Central memory CD8-positive, alpha-beta T cell (primary cell): Measurements from ENCODE around the gene SLC15A4.
"Not testable (repeated sequence)": the region's sequence is repeated elsewhere in the genome, so short reads cannot be mapped to it uniquely, and the experiment has no call there.

Experiments
- ATAC-seq: fragments of 150-1000 bp; cut with Tn5 transposase; replicated peaks from 2 replicates; pipeline ENCODE4 v1.10.0; 2022; ENCODE audit warnings: mild to moderate bottlenecking, moderate FRiP score, moderate number of reproducible peaks; ENCODE audit not compliant: poor library complexity, severe bottlenecking; ENCODE audit errors: extremely low read depth
- DNase-seq, 2 donors: peaks; one replicate each; pipeline ENCODE4 v3.0.0; 2021; ENCODE audit warnings: low spot score in 2 of 2
- H3K27ac Mint-ChIP-seq: one replicate; pipeline ENCODE4 v1.8.0; 2022; ENCODE audit warnings: low read depth, mild to moderate bottlenecking, moderate library complexity, mixed read lengths
- H3K27me3 Mint-ChIP-seq: one replicate; pipeline ENCODE4 v1.8.0; 2022; ENCODE audit warnings: mixed read lengths
- H3K36me3 Mint-ChIP-seq: one replicate; pipeline ENCODE4 v1.8.0; 2022; ENCODE audit warnings: mild to moderate bottlenecking, moderate library complexity, mixed read lengths; ENCODE audit not compliant: insufficient read depth
- H3K4me1 Mint-ChIP-seq: one replicate; pipeline ENCODE4 v1.8.0; 2022; ENCODE audit warnings: mixed read lengths
- H3K4me3 Mint-ChIP-seq: one replicate; pipeline ENCODE4 v1.8.0; 2022; ENCODE audit warnings: mild to moderate bottlenecking, moderate library complexity, mixed read lengths
- H3K9me3 Mint-ChIP-seq: one replicate; pipeline ENCODE4 v1.8.0; 2022; ENCODE audit warnings: mixed read lengths

SLC15A4 gene

GRCh38 chr12:128805406-128805805 lies 18.4 kb downstream of the SLC15A4 start:
- Mint-ChIP-seq H3K36me3 (peaks cover 51% of the 10 kb centered on the region), H3K4me1 (peaks cover 20% of the 10 kb centered on the region)

GRCh38 chr12:128804762-128805161 lies 19.0 kb downstream of the SLC15A4 start:
- H3K4me1 Mint-ChIP-seq, result peaks cover 14% of the 10 kb centered on the region
- no peak overlapping the region for H3K4me3 Mint-ChIP-seq
- ATAC-seq, result no peak
- no peaks in the 10 kb centered on the region for H3K9me3 Mint-ChIP-seq
- H3K27me3 Mint-ChIP-seq, result no peaks in the 10 kb centered on the region
- no peak for DNase-seq
- peaks cover 52% of the 10 kb centered on the region for H3K36me3 Mint-ChIP-seq
- H3K27ac Mint-ChIP-seq, result no peak overlapping the region

More at GRCh38 chr12:128805406-128805805, 18.4 kb downstream of the SLC15A4 start:
- H3K27ac Mint-ChIP-seq, DNase-seq, H3K9me3 Mint-ChIP-seq, ATAC-seq, H3K27me3 Mint-ChIP-seq, H3K4me3 Mint-ChIP-seq: not testable (repeated sequence)

- Mint-ChIP-seq H3K36me3 (peaks cover 56% of the 10 kb centered on the region), H3K27ac (no peak overlapping the region), H3K4me1 (peaks cover 18% of the 10 kb centered on the region), H3K4me3 (no peak overlapping the region), H3K9me3 (no peaks in the 10 kb centered on the region), H3K27me3 (no peaks in the 10 kb centered on the region)
- ATAC-seq (no peak), DNase-seq (no peak)
Observed at GRCh38 chr12:128803788-128804187, 20.0 kb downstream of the SLC15A4 start.

GRCh38 chr12:128802756-128803155 lies 21.0 kb downstream of the SLC15A4 start:
- H3K27me3 Mint-ChIP-seq, result no peaks in the 10 kb centered on the region

GRCh38 chr12:128801879-128802391 lies 21.8 kb downstream of the SLC15A4 start:
- Mint-ChIP-seq H3K9me3 (no peaks in the 10 kb centered on the region), H3K4me3 (no peak overlapping the region), H3K27ac (peak overlapping the region; percentile 10), H3K27me3 (no peaks in the 10 kb centered on the region), H3K36me3 (peaks cover 60% of the 10 kb centered on the region), H3K4me1 (peaks cover 33% of the 10 kb centered on the region)
- no peak for ATAC-seq
- no peak for DNase-seq

More at GRCh38 chr12:128802756-128803155, 21.0 kb downstream of the SLC15A4 start:
- H3K27ac Mint-ChIP-seq, result peak overlapping the region; percentile 10
- no peak overlapping the region for H3K4me3 Mint-ChIP-seq
- no peaks in the 10 kb centered on the region for H3K9me3 Mint-ChIP-seq
- no peak for ATAC-seq
- peaks cover 54% of the 10 kb centered on the region for H3K36me3 Mint-ChIP-seq
- H3K4me1 Mint-ChIP-seq, result peaks cover 25% of the 10 kb centered on the region
- DNase-seq, result no peak

GRCh38 chr12:128800606-128801005 lies 23.2 kb downstream of the SLC15A4 start:
- Mint-ChIP-seq H3K4me1 (peaks cover 47% of the 10 kb centered on the region), H3K27me3 (no peaks in the 10 kb centered on the region), H3K36me3 (peaks cover 62% of the 10 kb centered on the region), H3K4me3 (no peak overlapping the region), H3K9me3 (no peaks in the 10 kb centered on the region), H3K27ac (peak overlapping the region; percentile 10)
- ATAC-seq (no peak), DNase-seq (no peak)

- no peaks in the 10 kb centered on the region for H3K9me3 Mint-ChIP-seq
- no peak overlapping the region for H3K4me3 Mint-ChIP-seq
- H3K4me1 Mint-ChIP-seq, result peaks cover 65% of the 10 kb centered on the region
- peak overlapping the region; percentile 99 for H3K27ac Mint-ChIP-seq
- H3K36me3 Mint-ChIP-seq, result peaks cover 71% of the 10 kb centered on the region
- ATAC-seq, result no peak
- no peaks in the 10 kb centered on the region for H3K27me3 Mint-ChIP-seq
- DNase-seq, result no peak
Observed at GRCh38 chr12:128798571-128799341, 25.0 kb downstream of the SLC15A4 start.

- H3K27ac Mint-ChIP-seq, result peak overlapping the region; percentile 99
- ATAC-seq (peak; percentile 52), DNase-seq (peak in 1 of 2 donors; percentile 48)
- peaks cover 69% of the 10 kb centered on the region for H3K36me3 Mint-ChIP-seq
- H3K27me3 Mint-ChIP-seq, result no peaks in the 10 kb centered on the region
- H3K4me1 Mint-ChIP-seq, result peaks cover 67% of the 10 kb centered on the region
- peak overlapping the region; percentile 78 for H3K4me3 Mint-ChIP-seq
- no peaks in the 10 kb centered on the region for H3K9me3 Mint-ChIP-seq
Observed at GRCh38 chr12:128797119-128798118, 26.3 kb downstream of the SLC15A4 start.

GRCh38 chr12:128796439-128797118 lies 27.2 kb downstream of the SLC15A4 start:
- peaks cover 75% of the 10 kb centered on the region for H3K36me3 Mint-ChIP-seq
- no peaks in the 10 kb centered on the region for H3K27me3 Mint-ChIP-seq
- ATAC-seq (peak; percentile 66), DNase-seq (peak in 1 of 2 donors; percentile 57)
- H3K4me3 Mint-ChIP-seq, result peak overlapping the region; percentile 78
- H3K27ac Mint-ChIP-seq, result peak overlapping the region; percentile 99
- peaks cover 73% of the 10 kb centered on the region for H3K4me1 Mint-ChIP-seq
- H3K9me3 Mint-ChIP-seq, result no peaks in the 10 kb centered on the region

- Mint-ChIP-seq H3K27me3 (no peaks in the 10 kb centered on the region), H3K36me3 (peaks cover 74% of the 10 kb centered on the region), H3K4me3 (peak overlapping the region; percentile 78), H3K4me1 (peaks cover 81% of the 10 kb centered on the region), H3K27ac (peak overlapping the region; percentile 99), H3K9me3 (no peaks in the 10 kb centered on the region)
- no peak for DNase-seq
- ATAC-seq, result no peak
Observed at GRCh38 chr12:128795530-128796361, 28.0 kb downstream of the SLC15A4 start.

- H3K4me3 Mint-ChIP-seq, result peak overlapping the region; percentile 78
- peaks cover 66% of the 10 kb centered on the region for H3K36me3 Mint-ChIP-seq
- peak overlapping the region; percentile 99 for H3K27ac Mint-ChIP-seq
- H3K4me1 Mint-ChIP-seq, result peaks cover 81% of the 10 kb centered on the region
- DNase-seq (peak in 1 of 2 donors; percentile 65), ATAC-seq (peak; percentile 52)
- H3K27me3 Mint-ChIP-seq, result no peaks in the 10 kb centered on the region
- no peaks in the 10 kb centered on the region for H3K9me3 Mint-ChIP-seq
Observed at GRCh38 chr12:128794661-128795529, 28.9 kb downstream of the SLC15A4 start.
